ENCODE measurements around the gene PREB. TPM values are rescaled to one million over a fixed set of nuclear protein-coding genes. Genes with fewer than 3 reads are reported as not detected.

PREB gene, protein sequence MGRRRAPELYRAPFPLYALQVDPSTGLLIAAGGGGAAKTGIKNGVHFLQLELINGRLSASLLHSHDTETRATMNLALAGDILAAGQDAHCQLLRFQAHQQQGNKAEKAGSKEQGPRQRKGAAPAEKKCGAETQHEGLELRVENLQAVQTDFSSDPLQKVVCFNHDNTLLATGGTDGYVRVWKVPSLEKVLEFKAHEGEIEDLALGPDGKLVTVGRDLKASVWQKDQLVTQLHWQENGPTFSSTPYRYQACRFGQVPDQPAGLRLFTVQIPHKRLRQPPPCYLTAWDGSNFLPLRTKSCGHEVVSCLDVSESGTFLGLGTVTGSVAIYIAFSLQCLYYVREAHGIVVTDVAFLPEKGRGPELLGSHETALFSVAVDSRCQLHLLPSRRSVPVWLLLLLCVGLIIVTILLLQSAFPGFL
- 35.7 and 36.2 TPM in 2 replicates for total RNA-seq (2021)
- percentile 66 among the genes with signal in this experiment for Bru-seq, nascent RNA
- BruChase-seq, experiment 1, labeled RNA remaining after a 2-hour chase: percentile 71 among the genes with signal in this experiment
- BruChase-seq, experiment 2, labeled RNA remaining after a 6-hour chase: percentile 91 among the genes with signal in this experiment
- long read RNA-seq, transcript PREB-201 (9 exons, 2,166 nt): major isoform, 82 of 95 reads
- long read RNA-seq, partial matches to known transcripts: 1 of 95 reads
- long read RNA-seq, other reads (novel, unspliced or antisense): 12 of 95 reads

DNA sequence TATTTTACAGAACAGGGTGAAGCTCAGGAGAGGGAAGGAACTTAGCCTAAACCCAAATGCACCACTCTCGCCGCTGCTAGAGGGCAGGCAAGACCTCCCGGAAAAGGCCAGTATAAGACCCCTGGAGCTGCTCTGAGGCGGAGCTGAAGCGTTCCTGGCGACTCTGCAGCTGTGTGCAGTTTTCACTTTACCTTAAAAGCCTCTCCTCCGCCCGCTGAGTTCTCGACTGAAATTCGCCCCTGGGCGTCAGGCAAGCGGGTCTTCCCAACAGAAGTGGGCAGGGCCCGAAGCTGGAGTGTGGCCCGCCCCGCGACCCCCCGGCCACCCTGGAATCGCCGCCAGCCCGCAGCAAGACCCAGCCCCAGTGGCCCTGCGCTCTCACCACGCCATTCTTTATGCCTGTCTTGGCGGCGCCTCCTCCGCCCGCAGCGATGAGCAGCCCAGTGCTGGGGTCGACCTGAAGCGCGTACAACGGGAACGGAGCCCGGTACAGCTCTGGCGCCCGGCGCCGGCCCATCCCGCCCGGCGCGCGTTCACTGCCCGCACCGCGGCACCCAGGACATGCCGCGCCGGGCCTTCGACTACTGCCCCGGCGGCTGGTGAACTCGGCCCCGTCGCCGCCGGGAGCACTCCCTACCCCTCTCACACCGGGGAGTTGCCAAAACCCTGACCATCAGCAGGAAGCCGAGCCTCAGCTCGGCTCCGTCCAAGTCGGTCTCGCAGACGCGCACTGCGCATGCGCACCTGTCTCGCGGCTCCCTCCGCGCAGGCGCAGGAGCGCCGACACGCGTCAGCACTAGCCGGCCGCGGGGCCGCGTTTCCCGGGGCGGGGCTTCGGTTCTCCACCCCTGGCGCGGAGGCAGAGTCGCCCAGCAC is at the start of gene PREB:
Gene PREB, minus strand, starts transcription at position 732 of the 876 bp plus-strand sequence. Its CDS starts 215 bp downstream, at position 517.
- no peaks in the 10 kb centered on the region for H3K27me3 ChIP-seq (ENCODE audit: insufficient read depth, low read depth)
- peaks cover 10% of the 10 kb centered on the region; the same call in 1 of the 2 replicates for H3F3A ChIP-seq (ENCODE audit: insufficient read depth, low read depth)
- BruUV-seq (replicated peaks): no TSS peak
- intact Hi-C loops (cut with micrococcal nuclease; ENCODE audit: unreplicated experiment): loop anchor here (1.0 to 10.0 kb wide), 2 partner anchors 81 to 187 kb away; partner anchors contain the start of genes ATRAID, CAD and SLC5A6
- peak within 1 kb of the TSS; percentile 94 for H2AFZ ChIP-seq
- H3K27ac ChIP-seq: peak within 1 kb of the TSS; percentile 12; the same call in 1 of the 2 replicates
- peaks cover 19% of the 10 kb centered on the region for H3K79me2 ChIP-seq (ENCODE audit: low read depth)
- H3K9me2 ChIP-seq (ENCODE audit: insufficient read depth): no peaks in the 10 kb centered on the region
- H4K20me1 ChIP-seq (ENCODE audit: insufficient read depth): peaks cover 7% of the 10 kb centered on the region; the same call in 1 of the 2 replicates
- 0 out of 2 replicates have a peak, but pooled peaks cover 8% of the 10 kb centered on the region for H3K36me3 ChIP-seq (ENCODE audit: low read depth)
- POLR2A ChIA-PET (ENCODE audit: unreplicated experiment): no interaction called here
- peak; percentile 88 to 99 for DNase-seq
- CTCF ChIA-PET: interaction anchor here (0.6 to 1.2 kb wide), 3 partner anchors 57 to 335 kb away, joined by 3 to 4 read pairs (median 3); no protein-coding TSS in a partner anchor
- H3K4me2 ChIP-seq: peak within 1 kb of the TSS; percentile 89
- no peak for TF ChIP-seq EZH2 (IDR thresholded peaks at IDR 0.05; ENCODE audit: low read depth)
- TF ChIP-seq, protein P1, sequence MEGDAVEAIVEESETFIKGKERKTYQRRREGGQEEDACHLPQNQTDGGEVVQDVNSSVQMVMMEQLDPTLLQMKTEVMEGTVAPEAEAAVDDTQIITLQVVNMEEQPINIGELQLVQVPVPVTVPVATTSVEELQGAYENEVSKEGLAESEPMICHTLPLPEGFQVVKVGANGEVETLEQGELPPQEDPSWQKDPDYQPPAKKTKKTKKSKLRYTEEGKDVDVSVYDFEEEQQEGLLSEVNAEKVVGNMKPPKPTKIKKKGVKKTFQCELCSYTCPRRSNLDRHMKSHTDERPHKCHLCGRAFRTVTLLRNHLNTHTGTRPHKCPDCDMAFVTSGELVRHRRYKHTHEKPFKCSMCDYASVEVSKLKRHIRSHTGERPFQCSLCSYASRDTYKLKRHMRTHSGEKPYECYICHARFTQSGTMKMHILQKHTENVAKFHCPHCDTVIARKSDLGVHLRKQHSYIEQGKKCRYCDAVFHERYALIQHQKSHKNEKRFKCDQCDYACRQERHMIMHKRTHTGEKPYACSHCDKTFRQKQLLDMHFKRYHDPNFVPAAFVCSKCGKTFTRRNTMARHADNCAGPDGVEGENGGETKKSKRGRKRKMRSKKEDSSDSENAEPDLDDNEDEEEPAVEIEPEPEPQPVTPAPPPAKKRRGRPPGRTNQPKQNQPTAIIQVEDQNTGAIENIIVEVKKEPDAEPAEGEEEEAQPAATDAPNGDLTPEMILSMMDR (conservative IDR thresholded peaks at IDR 0.05): no peak; the same call in 1 of the 2 replicates
- H3K4me1 ChIP-seq (replicated peaks; ENCODE audit: insufficient read depth): peaks cover 10% of the 10 kb centered on the region
- no peaks in the 10 kb centered on the region for H3K9me3 ChIP-seq (ENCODE audit: insufficient read depth, low read depth)
- H3K4me3 ChIP-seq: peak within 1 kb of the TSS; percentile 83

- no peak overlapping the region for H2AFZ ChIP-seq
- H3K4me1 ChIP-seq (replicated peaks; ENCODE audit: insufficient read depth): peaks cover 9% of the 10 kb centered on the region; the same call in 1 of the 2 replicates
- H3K4me2 ChIP-seq: no peak overlapping the region
- H3K9me3 ChIP-seq (ENCODE audit: insufficient read depth, low read depth): no peaks in the 10 kb centered on the region
- no peak for TF ChIP-seq EZH2 (IDR thresholded peaks at IDR 0.05; ENCODE audit: low read depth)
- TF ChIP-seq, protein P1 (conservative IDR thresholded peaks at IDR 0.05): no peak
- no peaks in the 10 kb centered on the region for H4K20me1 ChIP-seq (ENCODE audit: insufficient read depth)
- no peaks in the 10 kb centered on the region for H3K9me2 ChIP-seq (ENCODE audit: insufficient read depth)
- no peaks in the 10 kb centered on the region for H3K36me3 ChIP-seq (ENCODE audit: low read depth)
- intact Hi-C loops (cut with micrococcal nuclease; ENCODE audit: unreplicated experiment): no loop called here
- no peaks in the 10 kb centered on the region for H3K27me3 ChIP-seq (ENCODE audit: insufficient read depth, low read depth)
- BruUV-seq (replicated peaks): no TSS peak
- no peak overlapping the region for H3K27ac ChIP-seq
- no peaks in the 10 kb centered on the region; the same call in 1 of the 2 replicates for H3F3A ChIP-seq (ENCODE audit: insufficient read depth, low read depth)
- H3K79me2 ChIP-seq (ENCODE audit: low read depth): no peaks in the 10 kb centered on the region
- H3K4me3 ChIP-seq: no peak overlapping the region
- POLR2A ChIA-PET (ENCODE audit: unreplicated experiment): no interaction called here
- CTCF ChIA-PET: interaction anchor here (0.6 kb wide), 1 partner anchor 8 kb away, joined by 3 read pairs; no protein-coding TSS in a partner anchor
- DNase-seq: no peak
Measured at GRCh38 chr2:27184115-27184514, 49.7 kb upstream of the PREB start.
